Measurements from ENCODE around the gene RAB41.

GRCh38 chrX:70322784-70323183 is 40.8 kb downstream of the RAB41 start:
- TF ChIP-seq CTCF (IDR thresholded peaks at IDR 0.05; ENCODE audit: low read length) (no peak), EZH2 (optimal IDR thresholded peaks at IDR 0.05; ENCODE audit: low read depth, low read length) (no peak)

Measured in MM.1S (cell line).